Stimulated activated CD8-positive, alpha-beta memory T cell treated with anti-CD3 and anti-CD28 coated beads, Interleukin-15, amount 100 ng/mL, for 24 hours (primary cell): ENCODE measurements around the gene MACF1.
"Not testable (repeated sequence)": the region's sequence is repeated elsewhere in the genome, so short reads cannot be mapped to it uniquely, and the experiment has no call there.

Experiments
- DNase-seq: peaks from one replicate; pipeline ENCODE4 v3.0.0-alpha.2; 2020; ENCODE audit warnings: low read depth

Gene MACF1

DNA sequence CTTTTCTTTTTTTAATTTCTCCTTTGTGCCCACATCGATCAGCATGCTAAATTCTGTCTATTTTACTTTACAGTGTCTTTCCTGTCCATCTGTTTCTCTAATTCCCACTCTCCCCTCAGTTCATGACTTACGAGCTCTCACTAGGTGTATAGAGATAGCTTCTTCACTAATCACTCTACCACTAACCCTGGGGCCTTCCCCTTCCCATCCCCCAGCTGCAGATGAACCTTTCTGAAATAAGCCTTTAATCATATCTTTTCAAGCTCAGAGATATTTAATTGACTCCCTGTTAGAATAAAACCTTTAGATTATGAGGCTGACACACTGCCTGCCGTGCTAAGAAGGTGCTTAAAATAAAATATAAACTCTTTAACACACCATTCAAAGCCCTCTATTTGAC, 220.7 kb downstream of the MACF1 start:
- no peak for DNase-seq

DNA sequence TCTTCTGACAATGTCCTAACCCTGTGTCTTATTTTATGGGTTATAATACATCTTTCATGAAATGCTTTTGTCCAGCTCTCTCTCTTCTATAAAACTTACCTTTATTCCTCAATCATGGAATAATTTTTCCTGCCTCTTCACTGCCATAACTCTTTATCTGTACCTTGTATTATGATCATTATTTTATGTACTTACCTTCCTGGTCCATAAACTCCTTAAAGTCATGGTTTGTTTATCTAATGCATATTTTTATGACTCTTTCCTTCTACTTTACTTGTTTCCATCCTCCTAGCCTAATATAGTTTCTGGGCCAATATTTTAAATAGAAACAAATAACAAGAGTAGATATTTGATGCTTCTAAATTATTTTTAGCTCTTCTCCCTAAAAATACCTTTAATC, 221.1 kb downstream of the MACF1 start:
- no peak for DNase-seq

DNA sequence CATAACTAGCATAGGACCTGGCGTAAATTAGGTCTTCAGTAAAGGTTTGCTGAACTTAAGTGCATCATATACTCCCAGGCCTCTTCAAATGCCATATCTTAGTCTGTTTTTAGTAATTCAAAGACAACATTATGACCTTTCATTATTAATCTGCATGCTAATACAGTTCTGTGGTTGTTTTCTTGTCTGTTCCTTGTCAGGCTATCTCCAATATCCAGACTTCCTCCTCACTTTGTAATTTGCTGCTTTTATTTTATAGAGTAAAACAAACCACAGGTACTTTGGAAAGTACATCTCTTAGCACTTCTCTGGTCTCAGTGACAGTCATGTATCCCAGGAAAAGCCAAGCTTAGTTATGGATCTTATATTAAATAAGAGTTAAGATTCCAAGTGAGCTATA, 221.9 kb downstream of the MACF1 start:
- DNase-seq: no peak

DNA sequence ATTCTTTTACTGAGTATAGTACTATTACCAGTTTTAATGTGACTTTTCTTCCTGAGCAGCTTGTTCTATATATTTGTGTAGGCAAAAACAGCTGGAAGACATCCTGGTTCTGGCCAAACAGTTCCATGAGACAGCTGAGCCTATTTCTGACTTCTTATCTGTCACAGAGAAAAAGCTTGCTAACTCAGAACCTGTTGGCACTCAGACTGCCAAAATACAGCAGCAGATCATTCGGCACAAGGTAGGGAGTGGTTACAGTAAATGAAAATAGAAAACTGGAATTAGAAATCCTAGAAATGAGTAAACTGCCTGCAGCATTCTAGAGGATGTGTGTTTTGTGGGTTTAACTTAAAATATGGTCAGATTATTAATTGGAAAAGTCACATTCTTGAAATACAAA, 222.9 kb downstream of the MACF1 start:
- no peak for DNase-seq

DNA sequence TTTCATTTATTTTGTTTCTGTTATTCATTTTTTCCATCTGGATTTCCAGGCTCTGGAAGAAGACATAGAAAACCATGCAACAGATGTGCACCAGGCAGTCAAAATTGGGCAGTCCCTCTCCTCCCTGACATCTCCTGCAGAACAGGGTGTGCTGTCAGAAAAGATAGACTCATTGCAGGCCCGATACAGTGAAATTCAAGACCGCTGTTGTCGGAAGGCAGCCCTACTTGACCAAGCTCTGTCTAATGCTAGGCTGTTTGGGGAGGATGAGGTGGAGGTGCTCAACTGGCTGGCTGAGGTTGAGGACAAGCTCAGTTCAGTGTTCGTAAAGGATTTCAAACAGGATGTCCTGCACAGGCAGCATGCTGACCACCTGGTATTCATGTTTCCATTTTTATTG, 223.4 kb downstream of the MACF1 start:
- DNase-seq: no peak

DNA sequence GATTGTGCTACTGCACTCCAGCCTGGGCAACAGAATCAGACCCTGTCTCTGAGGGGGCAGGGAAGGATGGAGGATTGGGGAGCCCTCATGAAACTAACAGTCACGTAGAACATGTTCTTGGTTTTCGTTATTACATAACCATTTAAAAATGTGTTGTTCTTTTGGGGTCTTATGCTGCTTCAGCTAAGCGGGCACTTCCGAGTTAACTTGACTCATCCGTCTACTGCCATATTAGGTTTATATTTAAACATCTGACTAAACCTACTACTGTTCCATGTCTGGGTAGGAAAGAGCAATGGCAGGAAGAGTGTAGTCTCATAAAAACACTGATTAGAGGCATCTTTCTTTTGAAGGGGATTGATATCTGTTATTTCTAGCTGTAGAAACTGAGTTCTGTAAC, 227.4 kb downstream of the MACF1 start:
- DNase-seq: no peak

DNA sequence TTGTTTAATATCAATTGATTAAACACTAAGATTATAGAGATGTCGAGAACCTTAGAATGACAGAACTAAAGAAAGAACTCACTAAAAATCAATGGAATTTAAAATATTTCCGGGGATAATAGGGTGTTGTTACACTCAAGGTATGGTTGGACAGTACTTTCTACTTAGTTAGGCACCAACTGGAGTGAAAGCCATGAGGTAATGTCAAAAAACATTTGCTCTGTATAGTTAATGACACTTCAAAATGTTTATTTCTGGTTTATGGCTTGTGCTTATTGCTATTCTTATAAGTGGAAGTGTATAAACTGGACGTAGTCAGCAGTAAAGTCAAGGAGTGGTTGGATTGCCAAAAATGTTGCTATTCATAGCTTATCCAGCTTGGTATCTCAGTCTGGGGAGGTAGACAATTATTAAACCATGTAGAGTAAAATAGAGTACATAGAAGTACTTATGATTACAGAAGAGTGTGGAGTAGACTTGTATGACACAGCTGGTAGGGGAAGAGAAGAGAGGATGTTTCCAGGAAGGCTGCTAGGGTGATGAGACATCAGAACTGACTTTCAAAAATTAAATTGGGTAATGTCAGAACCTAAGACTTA, 230.4 kb downstream of the MACF1 start:
- no peak for DNase-seq

DNA sequence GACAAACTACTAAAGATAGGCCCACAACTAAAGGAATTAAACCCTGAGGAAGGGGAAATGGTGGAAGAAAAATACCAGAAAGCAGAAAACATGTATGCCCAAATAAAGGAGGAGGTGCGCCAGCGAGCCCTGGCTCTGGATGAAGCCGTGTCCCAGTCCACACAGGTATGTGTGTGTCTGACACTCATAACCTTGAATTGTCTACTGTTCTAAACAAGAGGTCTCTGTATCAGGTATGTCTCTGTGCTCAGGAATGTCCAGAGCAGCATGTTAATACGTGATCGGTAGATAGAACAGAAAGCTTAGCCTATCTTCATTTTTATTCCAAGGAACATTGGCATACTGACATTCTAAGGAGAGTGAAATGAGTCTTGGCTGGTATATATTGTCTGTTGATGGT, 231.1 kb downstream of the MACF1 start:
- no peak for DNase-seq

DNA sequence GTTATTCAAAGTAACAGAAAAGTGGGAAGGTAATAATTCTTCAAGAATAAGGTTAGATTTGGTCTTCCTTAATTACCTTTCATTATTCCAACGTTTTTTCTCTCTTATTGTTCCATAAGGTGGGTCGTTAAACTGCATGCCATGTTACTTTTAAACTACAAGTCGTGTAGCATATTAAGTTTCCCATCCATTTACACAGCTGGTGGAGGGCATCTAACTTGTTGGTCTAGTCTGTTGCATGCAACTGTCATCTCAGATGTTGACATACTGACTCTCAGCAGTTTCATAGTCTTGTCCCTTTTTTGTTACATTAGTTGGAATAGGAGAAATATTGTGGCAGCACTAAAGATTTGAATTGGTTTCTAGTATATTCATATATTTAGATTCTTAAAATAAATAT, 232.3 kb downstream of the MACF1 start:
- no peak for DNase-seq

DNA sequence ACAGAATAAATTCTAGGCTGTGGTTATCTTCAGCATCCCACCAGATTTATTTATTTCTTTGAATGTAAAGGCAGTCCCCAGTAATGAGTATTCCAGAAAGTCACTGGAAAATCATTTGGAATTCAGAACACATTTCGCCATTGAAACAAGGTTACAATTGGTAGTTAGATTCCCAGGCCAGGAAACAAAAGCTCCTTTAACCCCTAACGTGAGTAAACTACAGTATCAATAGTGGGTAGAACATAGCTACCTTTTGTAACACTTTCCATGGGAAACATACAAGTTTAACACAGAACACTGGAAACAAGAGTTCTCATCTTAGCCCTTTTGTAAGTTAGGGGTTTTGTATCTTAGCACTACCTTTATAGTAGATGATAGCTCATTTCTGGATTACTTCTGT, 233.5 kb downstream of the MACF1 start:
- DNase-seq: no peak

DNA sequence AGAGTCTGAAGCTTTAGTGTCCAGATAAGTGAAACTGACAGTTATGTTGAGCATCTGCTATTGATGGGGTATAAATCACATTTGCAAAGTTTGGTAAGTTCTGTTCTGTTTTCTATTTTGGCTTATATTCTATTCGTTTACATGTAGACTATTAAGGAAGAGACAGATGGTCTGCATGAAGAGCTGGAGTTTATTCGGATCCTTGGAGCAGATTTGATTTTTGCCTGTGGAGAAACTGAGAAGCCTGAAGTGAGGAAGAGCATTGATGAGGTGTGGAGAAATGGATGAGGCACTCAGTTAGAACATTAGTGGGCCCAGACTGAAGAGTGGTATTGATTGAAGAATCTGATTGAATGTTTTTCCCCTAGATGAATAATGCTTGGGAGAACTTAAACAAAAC, 236.4 kb downstream of the MACF1 start:
- no peak for DNase-seq

DNA sequence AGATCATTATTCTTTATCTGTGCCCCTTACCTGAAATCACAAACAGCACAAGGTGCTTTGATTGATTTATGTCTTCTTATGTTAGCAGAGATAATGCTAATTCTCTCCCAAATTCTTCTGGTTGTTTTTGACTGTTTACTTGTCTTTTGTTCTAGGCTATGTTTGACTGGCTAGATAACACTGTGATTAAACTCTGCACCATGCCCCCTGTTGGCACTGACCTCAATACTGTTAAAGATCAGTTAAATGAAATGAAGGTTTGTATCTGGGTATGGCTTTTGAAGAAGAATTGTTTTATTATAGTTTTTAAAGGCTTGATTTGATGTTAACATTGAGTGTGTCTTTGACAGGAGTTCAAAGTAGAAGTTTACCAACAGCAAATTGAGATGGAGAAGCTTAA, 237.3 kb downstream of the MACF1 start:
- no peak for DNase-seq

DNA sequence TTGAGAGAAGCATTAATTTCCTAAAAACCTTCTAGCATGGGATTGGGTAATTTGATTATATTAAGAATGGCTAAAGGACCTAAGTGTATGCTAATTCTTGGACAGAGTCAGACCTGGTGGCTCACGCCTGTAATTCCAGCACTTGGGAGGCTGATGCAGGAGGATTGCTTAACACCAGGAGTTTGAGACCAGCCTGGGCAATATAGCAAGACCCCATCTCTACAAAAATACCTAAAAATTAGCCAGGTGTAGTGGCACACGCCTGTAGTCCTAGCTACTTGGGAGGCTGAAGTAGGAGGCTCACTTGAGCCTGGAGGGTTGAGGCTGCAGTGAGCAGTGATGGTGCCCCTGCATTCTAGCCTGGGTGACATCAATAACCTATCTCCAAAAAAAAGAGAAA, 241.1 kb downstream of the MACF1 start:
- DNase-seq: no peak

DNA sequence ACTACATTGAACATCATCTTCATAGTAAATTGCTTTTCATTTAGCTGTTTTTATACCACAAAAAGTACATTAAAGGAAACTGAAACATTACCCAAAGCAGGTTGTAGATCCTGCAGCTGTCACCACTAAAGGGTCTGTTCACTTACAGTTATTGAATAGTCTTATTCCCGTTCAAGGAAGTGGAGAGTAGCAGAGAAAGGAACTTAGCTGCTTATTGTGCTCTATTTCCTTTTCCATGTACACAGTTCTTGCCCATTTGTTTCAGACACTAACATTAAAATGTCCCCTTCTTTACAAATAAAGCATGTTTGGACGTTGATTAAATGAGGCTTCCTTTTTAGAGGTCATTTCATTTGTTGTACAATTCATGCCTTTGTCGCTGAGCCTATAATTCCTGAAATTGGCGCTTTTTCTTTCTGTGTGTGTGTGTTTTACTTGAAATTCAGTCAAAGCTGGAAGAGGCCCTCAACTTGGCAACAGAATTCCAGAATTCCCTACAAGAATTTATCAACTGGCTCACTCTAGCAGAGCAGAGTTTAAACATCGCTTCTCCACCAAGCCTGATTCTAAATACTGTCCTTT, 242.6 kb downstream of the MACF1 start:
- no peak for DNase-seq

DNA sequence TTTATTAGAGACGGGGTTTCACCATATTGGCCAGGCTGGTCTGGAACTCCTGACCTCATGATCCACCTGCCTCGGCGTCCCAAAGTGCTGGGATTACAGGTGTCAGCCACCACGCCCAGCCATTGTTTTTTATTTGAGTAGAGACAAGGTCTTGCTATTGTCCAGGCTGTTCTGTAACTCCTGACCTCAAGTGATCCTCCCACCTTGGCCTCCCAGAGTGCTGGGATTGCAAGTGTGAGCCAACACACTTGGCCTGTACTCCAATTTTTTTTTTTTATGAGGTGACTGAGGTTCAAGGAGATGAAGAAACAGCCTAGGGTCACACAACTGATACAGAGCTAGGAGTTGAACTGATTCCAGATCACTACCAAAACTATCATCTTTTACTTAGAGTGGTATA, 245.5 kb downstream of the MACF1 start:
- not testable (repeated sequence) for DNase-seq

DNA sequence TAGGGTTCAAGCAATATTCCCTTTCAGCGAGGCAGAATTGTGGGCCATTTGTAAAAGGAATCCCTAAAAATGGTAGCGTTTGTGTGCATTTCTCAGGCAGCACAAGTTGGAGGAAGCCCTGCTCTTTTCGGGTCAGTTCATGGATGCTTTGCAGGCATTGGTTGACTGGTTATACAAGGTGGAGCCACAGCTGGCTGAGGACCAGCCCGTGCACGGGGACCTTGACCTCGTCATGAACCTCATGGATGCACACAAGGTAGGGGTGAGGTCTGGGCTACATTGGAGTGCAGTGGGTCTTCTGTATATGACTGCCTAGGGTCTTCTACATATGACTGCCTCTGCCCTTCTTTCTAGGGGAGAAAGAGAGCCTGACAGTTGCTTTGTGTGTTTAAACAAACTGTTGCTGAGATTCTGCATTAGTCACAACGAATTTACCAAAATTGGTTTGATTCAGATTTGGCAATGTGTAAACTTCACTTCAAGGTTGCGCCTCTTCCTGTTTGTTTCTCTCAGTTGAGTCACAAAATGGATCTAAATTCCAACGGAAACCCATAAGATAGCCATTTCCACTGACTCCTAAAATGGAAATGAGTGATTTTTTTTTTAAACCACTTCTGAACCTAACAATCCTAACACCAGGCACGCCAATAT, 246.6 kb downstream of the MACF1 start:
- no peak for DNase-seq

DNA sequence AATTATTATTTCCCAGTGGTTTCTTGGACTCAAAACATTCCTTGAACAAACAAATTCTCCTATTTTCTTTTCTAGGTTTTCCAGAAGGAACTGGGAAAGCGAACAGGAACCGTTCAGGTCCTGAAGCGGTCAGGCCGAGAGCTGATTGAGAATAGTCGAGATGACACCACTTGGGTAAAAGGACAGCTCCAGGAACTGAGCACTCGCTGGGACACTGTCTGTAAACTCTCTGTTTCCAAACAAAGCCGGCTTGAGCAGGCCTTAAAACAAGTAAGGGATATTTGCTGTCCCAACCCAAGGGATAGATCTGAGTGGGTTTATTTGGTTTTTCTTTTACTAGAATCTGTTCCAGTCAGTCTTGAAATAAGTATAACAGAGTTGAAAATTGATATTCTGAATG, 247.6 kb downstream of the MACF1 start:
- DNase-seq: no peak

DNA sequence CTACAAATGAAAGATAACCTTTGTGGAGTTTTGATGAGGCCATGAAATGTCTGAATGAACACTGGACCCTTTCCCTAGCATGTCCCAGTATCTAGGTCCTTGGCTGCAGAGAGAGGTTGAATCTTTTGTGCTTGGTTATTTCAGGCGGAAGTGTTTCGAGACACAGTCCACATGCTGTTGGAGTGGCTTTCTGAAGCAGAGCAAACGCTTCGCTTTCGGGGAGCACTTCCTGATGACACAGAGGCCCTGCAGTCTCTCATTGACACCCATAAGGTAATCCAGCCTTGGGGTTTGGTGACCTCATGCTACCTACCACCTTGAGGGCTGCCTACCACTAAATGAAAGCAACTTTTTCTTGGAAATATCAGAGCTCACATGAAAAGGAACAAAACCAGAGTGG, 248.0 kb downstream of the MACF1 start:
- no peak for DNase-seq

DNA sequence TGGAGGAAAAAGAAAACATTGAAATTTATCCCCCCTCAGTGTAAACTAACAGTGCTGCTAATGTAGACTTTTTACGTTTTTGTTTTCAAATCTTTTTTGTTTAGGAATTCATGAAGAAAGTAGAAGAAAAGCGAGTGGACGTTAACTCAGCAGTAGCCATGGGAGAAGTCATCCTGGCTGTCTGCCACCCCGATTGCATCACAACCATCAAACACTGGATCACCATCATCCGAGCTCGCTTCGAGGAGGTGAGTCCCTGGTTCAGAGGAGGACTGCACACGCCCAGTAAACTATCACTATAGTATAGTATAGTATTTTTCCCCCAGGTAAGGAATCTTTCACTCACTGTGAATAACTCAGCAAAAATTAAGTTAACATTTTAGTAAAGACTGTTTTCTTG, 249.1 kb downstream of the MACF1 start:
- no peak for DNase-seq

DNA sequence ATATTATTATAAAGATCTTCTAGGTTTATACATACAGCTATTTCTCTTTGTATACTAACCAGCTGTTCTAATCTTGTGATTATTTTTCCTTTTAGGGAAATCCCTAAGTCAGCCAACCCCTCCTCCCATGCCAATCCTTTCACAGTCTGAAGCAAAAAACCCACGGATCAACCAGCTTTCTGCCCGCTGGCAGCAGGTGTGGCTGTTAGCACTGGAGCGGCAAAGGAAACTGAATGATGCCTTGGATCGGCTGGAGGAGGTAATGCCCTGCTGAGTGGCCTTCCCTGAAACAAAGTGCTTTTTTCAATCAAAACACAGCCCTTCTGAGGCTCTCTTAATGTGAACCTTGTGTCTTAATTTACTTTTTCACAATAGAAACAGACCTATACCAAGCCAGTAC, 254.5 kb downstream of the MACF1 start:
- no peak for DNase-seq

DNA sequence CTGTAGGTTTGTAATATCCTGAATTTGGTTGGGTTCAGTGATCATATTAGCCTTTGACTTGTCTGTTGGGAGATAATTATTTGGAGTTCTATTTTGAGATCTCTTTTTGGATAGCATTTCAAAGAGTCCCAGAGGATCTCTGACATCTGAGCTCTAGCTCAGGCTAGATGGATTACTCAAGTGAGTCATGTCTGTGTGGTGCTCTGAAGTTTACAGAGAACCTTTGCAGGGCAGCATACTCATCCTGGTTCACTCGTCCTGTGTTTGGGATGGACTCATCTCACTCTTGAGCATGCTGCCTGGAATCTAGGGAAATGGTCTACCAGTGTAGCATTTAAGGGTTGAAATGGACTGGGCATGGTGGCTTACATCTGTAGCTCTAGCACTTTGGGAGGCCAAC, 257.6 kb downstream of the MACF1 start:
- DNase-seq: no peak

DNA sequence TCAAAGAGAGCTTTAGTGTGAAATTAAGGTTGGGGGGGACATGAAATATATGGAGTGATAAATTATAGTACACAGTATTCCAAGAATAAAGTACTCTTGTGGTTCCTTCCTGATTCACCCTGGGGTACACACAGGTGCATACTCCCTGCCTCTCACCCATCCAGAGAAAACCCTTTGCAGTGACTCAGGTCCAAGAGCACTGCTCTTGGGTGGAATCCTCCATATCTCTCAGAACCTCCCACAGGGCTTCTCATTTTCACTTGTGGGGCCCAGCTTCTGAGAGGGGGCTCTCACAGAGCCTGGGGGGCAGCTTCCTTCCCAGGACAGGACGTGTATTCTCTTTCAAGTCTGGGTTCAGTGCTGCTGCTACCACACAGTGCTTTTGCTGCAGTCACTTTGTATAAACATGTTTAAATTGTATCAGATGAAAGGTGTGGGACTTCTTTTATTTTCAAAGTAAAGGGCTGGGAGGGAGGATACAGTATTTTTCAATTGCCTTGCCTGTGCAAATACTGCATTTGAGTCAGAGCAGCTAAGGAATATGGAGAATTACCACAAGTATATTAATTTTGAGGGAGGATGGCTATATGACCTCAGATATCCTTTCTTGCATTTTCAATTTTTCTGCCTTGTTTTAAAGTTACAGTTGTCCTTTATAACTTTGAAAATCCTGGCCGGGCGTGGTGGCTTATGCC, 262.1 kb downstream of the MACF1 start:
- no peak for DNase-seq

DNA sequence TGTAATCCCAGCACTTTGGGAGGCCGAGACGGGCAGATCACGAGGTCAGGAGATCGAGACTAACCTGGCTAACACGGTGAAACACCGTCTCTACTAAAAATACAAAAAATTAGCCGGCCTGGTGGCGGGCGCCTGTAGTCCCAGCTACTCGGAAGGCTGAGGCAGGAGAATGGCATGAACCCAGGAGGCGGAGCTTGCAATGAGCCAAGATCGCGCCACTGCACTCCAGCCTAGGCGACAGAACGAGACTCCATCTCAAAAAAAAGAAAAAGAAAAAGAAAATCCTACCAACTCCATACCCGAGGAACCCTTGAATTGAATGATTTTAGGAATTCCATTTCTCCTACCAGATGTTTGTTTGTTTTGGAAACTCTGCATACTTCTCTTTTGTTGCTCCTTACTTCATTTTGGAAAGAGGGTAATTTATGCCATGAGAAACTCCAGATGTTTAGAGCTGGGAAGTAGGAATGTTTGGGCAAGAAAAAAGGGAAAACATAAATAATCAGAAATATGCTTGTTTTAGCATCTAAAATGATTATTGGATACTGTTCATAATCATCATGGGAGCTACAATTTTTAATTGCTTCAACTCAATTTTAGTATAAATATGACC, 262.7 kb downstream of the MACF1 start:
- DNase-seq: not testable (repeated sequence)
